Uterus (tissue), 4 donors: ENCODE data around the gene USP14. TPM values are rescaled to one million over a fixed set of nuclear protein-coding genes. Genes with fewer than 3 reads are reported as not detected.

Source experiments
- DNase-seq, 2 donors: peaks; one replicate each; pipeline ENCODE4 v3.0.0-alpha.2; 2019 to 2020
- H3K27ac ChIP-seq, 2 donors: fragments of 200-600 bp; sonication (generic); 1 replicate in 1 of 2; 2 replicates in 1 of 2; pipeline ENCODE4 v1.5.1; 2016 to 2018
- H3K27me3 ChIP-seq, 2 donors: fragments of 200-600 bp; sonication (generic); one replicate each; pipeline ENCODE4 v1.5.1; 2018 to 2019; ENCODE audit warnings: control low read depth in 1 of 2
- H3K36me3 ChIP-seq, 2 donors: fragments of 200-600 bp; sonication (generic); one replicate each; pipeline ENCODE4 v1.5.1; 2019; ENCODE audit warnings: control low read depth in 1 of 2
- H3K4me1 ChIP-seq, 2 donors: fragments of 200-600 bp; sonication (generic); one replicate each; pipeline ENCODE4 v1.5.1; 2018 to 2019; ENCODE audit warnings: control low read depth in 1 of 2
- H3K4me3 ChIP-seq, 2 donors: fragments of 200-600 bp; sonication (generic); 1 replicate in 1 of 2; 2 replicates in 1 of 2; pipeline ENCODE4 v1.5.1; 2018 to 2019; ENCODE audit warnings: mild to moderate bottlenecking in 1 of 2
- H3K9me3 ChIP-seq, 2 donors: fragments of 200-600 bp; sonication (generic); one replicate each; pipeline ENCODE4 v1.5.1; 2019; ENCODE audit warnings: control low read depth in 1 of 2
- POLR2A ChIP-seq, 2 donors: fragments of 450-650 bp; IDR thresholded peaks; one replicate each; pipeline ENCODE4 v1.6.1; 2016; ENCODE audit warnings: antibody characterized with exemption in 2 of 2, mild to moderate bottlenecking in 1 of 2, moderate library complexity in 1 of 2
- intact Hi-C: fragments of 100-400 bp; cut with DNase I; formaldehyde crosslinking; loops from one replicate; pipeline ENCODE4 v1.15.1; 2023; ENCODE audit warnings: low total_unique reads
- total RNA-seq, 4 donors: library from RNA; depleted of rRNA in 3 of 4; stranded (reverse); fragments of >200 nt in 3 of 4; gene quantifications; one replicate each; pipeline versions ENCODE4 v1.1.0 to v1.2.4, GENCODE V29; 2014 to 2023
- TF ChIP-seq, protein P1 (sequence below), 4 experiments: fragments of 200-600 bp in 2 of 4; fragments of 450-650 bp in 2 of 4; sonication (generic) in 2 of 4; IDR thresholded peaks; one replicate each; pipeline ENCODE4 v1.5.1; 2016 to 2019; ENCODE audit warnings: antibody characterized with exemption in 4 of 4, mild to moderate bottlenecking in 2 of 4, moderate library complexity in 1 of 4
- donor health status: DM: yes; HTN: yes; CAD: no.

Gene USP14
- total RNA-seq, 4 donors from 2014 or later = 52.5 to 86.1 (median 60.4) TPM

DNA sequence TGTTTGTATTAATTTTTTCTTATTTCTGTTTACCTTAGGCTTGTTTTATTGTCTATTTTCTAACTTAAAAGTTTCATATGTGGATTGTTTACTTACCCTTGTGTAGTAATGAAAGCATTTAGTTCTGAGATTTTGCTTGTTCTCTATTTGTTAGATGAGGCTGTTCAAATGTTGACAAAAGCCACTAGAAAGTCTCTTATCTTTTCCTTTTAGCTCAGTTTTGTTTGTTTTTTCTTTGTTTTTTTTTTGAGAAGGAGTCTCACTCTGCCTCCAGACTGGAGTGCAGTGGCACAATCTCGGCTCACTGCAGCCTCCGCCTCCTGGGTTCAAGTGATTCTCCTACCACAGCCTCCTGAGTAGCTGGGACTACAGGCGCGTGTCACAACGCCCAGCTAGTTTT lies 30.9 kb downstream of the USP14 start:
- H3K27ac ChIP-seq = no peak overlapping the region
- peaks cover 0 to 3% of the 10 kb centered on the region in 2 donors for H3K36me3 ChIP-seq
- no peaks in the 10 kb centered on the region for H3K4me1 ChIP-seq
- TF ChIP-seq, protein P1, sequence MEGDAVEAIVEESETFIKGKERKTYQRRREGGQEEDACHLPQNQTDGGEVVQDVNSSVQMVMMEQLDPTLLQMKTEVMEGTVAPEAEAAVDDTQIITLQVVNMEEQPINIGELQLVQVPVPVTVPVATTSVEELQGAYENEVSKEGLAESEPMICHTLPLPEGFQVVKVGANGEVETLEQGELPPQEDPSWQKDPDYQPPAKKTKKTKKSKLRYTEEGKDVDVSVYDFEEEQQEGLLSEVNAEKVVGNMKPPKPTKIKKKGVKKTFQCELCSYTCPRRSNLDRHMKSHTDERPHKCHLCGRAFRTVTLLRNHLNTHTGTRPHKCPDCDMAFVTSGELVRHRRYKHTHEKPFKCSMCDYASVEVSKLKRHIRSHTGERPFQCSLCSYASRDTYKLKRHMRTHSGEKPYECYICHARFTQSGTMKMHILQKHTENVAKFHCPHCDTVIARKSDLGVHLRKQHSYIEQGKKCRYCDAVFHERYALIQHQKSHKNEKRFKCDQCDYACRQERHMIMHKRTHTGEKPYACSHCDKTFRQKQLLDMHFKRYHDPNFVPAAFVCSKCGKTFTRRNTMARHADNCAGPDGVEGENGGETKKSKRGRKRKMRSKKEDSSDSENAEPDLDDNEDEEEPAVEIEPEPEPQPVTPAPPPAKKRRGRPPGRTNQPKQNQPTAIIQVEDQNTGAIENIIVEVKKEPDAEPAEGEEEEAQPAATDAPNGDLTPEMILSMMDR (IDR thresholded peaks at IDR 0.05) = no peak
- no peak for TF ChIP-seq POLR2A (IDR thresholded peaks at IDR 0.05)
- no peak overlapping the region for H3K4me3 ChIP-seq
- no peaks in the 10 kb centered on the region for H3K9me3 ChIP-seq
- intact Hi-C loops = no loop called here
- DNase-seq = no peak
- no peaks in the 10 kb centered on the region for H3K27me3 ChIP-seq

DNA sequence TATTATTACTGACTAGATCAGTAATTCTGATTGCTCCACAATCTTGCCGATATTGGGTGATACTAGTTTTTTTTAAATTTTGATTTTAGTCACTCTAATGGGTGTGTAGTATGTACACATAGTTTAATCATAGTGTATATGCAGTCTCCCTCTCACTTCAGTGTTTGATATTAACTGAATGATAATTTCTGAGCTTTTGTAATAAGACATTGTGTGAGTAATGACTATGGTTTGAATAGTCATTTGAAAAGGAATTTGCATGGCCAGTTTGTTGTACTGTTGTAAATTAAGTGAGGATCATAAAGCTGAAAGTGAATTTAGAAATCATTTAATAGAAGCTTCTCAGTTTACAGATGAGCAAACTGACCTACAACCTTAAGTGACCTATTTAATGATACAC lies 33.4 kb downstream of the USP14 start:
- no peak for DNase-seq
- H3K4me3 ChIP-seq = no peak overlapping the region
- no peaks in the 10 kb centered on the region for H3K4me1 ChIP-seq
- intact Hi-C loops = no loop called here
- H3K36me3 ChIP-seq = peaks cover 0 to 3% of the 10 kb centered on the region in 2 donors
- no peaks in the 10 kb centered on the region for H3K9me3 ChIP-seq
- no peak overlapping the region for H3K27ac ChIP-seq
- TF ChIP-seq POLR2A (IDR thresholded peaks at IDR 0.05) = no peak
- TF ChIP-seq, protein P1 (IDR thresholded peaks at IDR 0.05) = no peak
- H3K27me3 ChIP-seq = no peaks in the 10 kb centered on the region

DNA sequence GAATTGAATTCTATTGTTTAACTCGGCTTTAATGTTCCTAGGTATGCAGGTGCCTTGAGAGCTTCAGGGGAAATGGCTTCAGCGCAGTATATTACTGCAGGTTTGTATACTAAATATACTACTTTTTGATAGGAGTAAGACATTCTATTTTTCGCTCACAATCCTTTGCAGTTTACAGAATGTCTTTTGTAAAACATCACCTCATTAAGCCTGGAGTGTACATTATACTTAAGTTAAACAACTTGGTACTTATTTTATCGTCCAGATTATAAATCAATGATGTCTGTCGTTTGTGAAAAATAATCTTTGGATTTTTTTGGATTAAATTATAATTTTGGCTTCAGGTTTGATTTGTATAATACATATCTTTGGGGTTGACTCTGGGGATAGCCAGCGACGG lies 34.4 kb downstream of the USP14 start:
- no peak overlapping the region for H3K27ac ChIP-seq
- no peak for DNase-seq
- H3K27me3 ChIP-seq = no peaks in the 10 kb centered on the region
- TF ChIP-seq POLR2A (IDR thresholded peaks at IDR 0.05) = no peak
- TF ChIP-seq, protein P1 (IDR thresholded peaks at IDR 0.05) = no peak
- no peak overlapping the region for H3K4me3 ChIP-seq
- no peaks in the 10 kb centered on the region for H3K4me1 ChIP-seq
- intact Hi-C loops = no loop called here
- H3K9me3 ChIP-seq = no peaks in the 10 kb centered on the region
- H3K36me3 ChIP-seq = peaks cover 0 to 3% of the 10 kb centered on the region in 2 donors

DNA sequence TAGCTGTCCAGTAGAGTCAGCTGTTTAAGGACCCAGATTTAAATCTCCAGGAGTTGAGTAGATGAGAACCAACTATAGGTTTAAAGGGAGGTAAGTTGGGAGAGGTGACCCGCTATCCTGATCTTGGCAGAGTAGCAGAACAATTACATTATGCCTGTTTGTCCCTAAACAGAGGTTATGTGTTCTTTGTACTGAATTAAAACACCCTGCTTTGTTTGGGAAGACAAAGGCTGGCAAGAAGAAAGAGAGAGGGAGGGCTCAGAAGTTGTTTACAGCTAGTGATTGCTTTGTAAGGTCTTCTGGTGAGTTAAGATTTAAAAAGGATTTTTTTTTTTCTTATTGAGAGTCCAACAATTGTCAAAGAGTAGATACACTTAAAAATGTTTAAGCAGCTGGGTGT lies 37.3 kb downstream of the USP14 start:
- Histone ChIP-seq H3K4me3 (no peak overlapping the region), H3K9me3 (no peaks in the 10 kb centered on the region), H3K4me1 (no peaks in the 10 kb centered on the region), H3K36me3 (no peaks in the 10 kb centered on the region), H3K27me3 (no peaks in the 10 kb centered on the region), H3K27ac (no peak overlapping the region)
- no peak for DNase-seq
- intact Hi-C loops = no loop called here
- TF ChIP-seq POLR2A (IDR thresholded peaks at IDR 0.05) = no peak
- TF ChIP-seq, protein P1 (IDR thresholded peaks at IDR 0.05) = no peak

DNA sequence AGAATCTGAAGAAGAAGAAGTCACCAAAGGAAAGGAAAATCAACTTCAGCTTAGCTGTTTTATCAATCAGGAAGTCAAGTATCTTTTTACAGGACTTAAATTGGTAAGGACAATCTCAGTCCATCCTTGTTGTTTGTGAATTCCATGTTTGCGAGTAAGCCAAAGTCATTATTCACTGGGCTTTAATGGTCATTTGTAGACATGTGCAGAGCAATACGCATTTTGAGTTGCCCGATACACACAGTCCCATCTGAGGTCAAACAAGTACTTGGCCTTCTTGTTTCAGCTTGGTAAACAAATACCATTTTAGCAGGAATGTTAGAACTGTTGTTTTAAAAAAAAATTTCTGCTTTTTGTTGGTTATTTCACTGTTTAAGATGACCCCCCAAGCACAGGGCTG lies 40.9 kb downstream of the USP14 start:
- H3K4me1 ChIP-seq = no peaks in the 10 kb centered on the region
- H3K36me3 ChIP-seq = no peaks in the 10 kb centered on the region

More for the DNA sequence above, 40.9 kb downstream of the USP14 start:
- Histone ChIP-seq H3K4me3 (no peak overlapping the region), H3K27ac (no peak overlapping the region), H3K9me3 (no peaks in the 10 kb centered on the region), H3K27me3 (no peaks in the 10 kb centered on the region)
- no peak for TF ChIP-seq POLR2A (IDR thresholded peaks at IDR 0.05)
- TF ChIP-seq, protein P1 (IDR thresholded peaks at IDR 0.05) = no peak
- DNase-seq = no peak
- intact Hi-C loops = no loop called here
